Measurements from ENCODE around the gene LENG9. TPM values are rescaled to one million over a fixed set of nuclear protein-coding genes. Genes with fewer than 3 reads are reported as not detected.
A peak's percentile ranks its signal among the peaks of the same experiment; 100 is the strongest.

LENG9 gene
- total RNA-seq, 4 donors from 2014 or later, result 2.6 to 9.1 (median 4.5) TPM

DNA sequence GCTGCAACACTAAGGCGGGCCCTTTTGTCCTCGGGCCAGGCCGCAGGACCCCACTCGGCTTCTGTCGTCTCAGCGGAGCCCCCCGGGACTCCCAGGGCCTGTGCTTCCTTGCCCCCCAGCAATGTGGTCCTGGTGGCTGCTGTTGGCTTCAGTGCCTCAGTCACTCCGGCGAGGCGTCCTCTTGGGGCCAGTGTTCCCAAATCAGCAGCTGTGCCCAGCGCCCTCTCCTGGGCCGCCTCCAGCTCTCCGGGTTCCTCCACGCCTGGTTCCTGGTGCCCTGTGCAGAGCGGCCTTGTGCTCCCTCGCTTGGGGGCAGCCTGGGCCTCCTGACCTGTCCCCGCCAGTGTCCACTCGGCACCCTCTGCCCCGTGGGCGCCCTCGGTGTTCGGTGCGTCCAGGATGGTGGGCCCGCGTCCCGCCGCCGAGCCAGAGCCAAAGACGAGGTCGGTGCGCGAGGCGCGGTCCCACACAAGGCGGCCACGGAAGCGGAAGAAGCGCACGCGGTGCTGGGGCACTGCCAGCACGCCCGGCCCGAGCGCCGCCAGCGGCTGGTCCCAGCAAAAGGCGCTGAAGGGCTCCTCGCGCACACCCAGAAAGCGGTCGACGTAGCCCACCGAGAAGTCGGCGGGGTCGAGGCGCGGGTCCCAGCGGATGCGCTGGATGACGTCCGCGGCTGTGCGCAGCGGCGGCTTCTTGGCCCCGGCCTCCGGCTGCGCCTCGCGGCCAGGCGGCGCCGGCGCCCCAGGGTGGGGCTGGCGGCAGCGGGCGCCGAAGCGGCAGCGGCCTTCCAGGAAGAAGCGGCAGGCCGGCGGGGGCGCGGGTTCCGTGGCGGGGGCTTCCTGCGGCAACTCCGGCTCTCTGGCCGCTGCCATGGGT, 685 bp downstream of the LENG9 start:
- no CpG with 5 or more reads among the region's 91 CpGs for WGBS, 2 donors (ENCODE audit: low coverage in 1 of 2)
- peaks cover 0 to 67% (median 17%) of the 10 kb centered on the region in 3 donors for H3K4me1 ChIP-seq
- H3K27ac ChIP-seq, result peak overlapping the region; percentile 84 to 99 (median 97)
- no peaks in the 10 kb centered on the region for H3K9me3 ChIP-seq
- peak; percentile 73 for TF ChIP-seq POLR2AphosphoS5 (IDR thresholded peaks at IDR 0.05)
- TF ChIP-seq POLR2A (IDR thresholded peaks at IDR 0.05), result no peak
- TF ChIP-seq CTCF (IDR thresholded peaks at IDR 0.05), result peak in 2 of 4 experiments; percentile 2 to 41
- peaks cover 0 to 45% of the 10 kb centered on the region in 2 donors for H3K36me3 ChIP-seq
- H3K4me3 ChIP-seq, result peak overlapping the region; percentile 55 to 85
- peak; percentile 57 for ATAC-seq
- H3K27me3 ChIP-seq, result no peaks in the 10 kb centered on the region

GRCh38 chr19:54462047-54462654, 1.4 kb downstream of the LENG9 start:
- Histone ChIP-seq H3K27me3 (no peaks in the 10 kb centered on the region), H3K36me3 (peaks cover 0 to 53% of the 10 kb centered on the region in 2 donors), H3K27ac (peak overlapping the region in 3 of 4 donors; percentile 96 to 99 (median 98)), H3K9me3 (no peaks in the 10 kb centered on the region), H3K4me1 (peaks cover 0 to 67% (median 17%) of the 10 kb centered on the region in 3 donors), H3K4me3 (peak overlapping the region in 1 of 2 donors; percentile 85)
- no peak for ATAC-seq
- WGBS, 2 donors (ENCODE audit: low coverage in 1 of 2), result 70% methylated on average over 2 of the region's 15 CpGs; no CpG with 5 or more reads in 1 of the 2 donors
- TF ChIP-seq POLR2A (IDR thresholded peaks at IDR 0.05) (no peak), CTCF (IDR thresholded peaks at IDR 0.05) (no peak), EP300 (IDR thresholded peaks at IDR 0.05) (no peak), POLR2AphosphoS5 (IDR thresholded peaks at IDR 0.05) (no peak)

DNA sequence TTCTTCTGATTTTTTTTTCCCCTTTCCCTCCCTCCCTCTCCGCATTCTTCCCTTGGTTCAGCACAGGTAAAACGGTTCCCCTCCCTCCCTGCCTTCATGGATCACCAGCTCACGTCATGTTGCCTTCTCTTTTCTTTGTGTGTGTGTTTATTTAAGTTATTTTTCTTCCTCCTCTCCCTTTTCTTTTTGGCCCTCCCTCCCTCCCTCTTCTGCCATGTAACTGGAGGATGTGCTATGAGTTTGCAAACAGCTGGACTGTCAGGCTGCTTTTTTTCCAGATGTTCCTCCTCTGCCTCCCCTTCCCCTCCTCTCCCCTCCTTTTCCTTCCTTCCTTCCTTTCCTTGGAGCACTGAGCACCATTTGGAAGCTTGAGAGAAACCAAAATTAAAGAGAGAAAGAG, 2.0 kb downstream of the LENG9 start:
- H3K9me3 ChIP-seq, result no peaks in the 10 kb centered on the region
- H3K4me1 ChIP-seq, result peaks cover 0 to 67% (median 17%) of the 10 kb centered on the region in 3 donors
- no peak for ATAC-seq
- H3K4me3 ChIP-seq, result peak overlapping the region in 1 of 2 donors; percentile 85
- H3K27me3 ChIP-seq, result no peaks in the 10 kb centered on the region
- H3K27ac ChIP-seq, result peak overlapping the region in 3 of 4 donors; percentile 96 to 99 (median 98)
- 29 to 40% methylated on average over 2 to 3 of the region's 3 CpGs for WGBS, 2 donors (ENCODE audit: low coverage in 1 of 2)
- H3K36me3 ChIP-seq, result peaks cover 0 to 58% of the 10 kb centered on the region in 2 donors
- TF ChIP-seq POLR2A (IDR thresholded peaks at IDR 0.05) (no peak), POLR2AphosphoS5 (IDR thresholded peaks at IDR 0.05) (no peak), CTCF (IDR thresholded peaks at IDR 0.05) (no peak), EP300 (IDR thresholded peaks at IDR 0.05) (no peak)

DNA sequence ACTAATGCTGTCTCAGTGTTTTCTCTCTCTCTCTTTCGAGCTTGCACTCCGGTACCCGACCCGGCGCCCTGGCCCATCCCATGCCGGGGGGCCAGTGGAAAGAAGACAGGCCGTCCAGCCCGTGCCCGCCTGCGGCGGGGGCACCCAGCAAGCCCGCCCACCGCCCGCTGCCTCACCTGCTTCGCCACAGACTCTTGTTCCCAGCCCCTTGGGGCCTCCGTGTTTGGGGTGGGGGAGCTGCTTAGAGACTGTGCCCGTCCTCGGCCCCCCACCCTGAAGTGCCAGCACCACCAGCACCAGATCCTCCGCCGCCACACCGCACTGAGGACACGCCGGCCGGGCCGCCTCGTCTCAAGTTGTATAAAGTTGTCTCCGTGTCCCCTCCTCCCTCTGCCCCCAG, 2.4 kb downstream of the LENG9 start:
- H3K27me3 ChIP-seq, result no peaks in the 10 kb centered on the region
- peaks cover 0 to 62% of the 10 kb centered on the region in 2 donors for H3K36me3 ChIP-seq
- H3K27ac ChIP-seq, result peak overlapping the region in 3 of 4 donors; percentile 24 to 99 (median 24)
- peaks cover 0 to 67% (median 17%) of the 10 kb centered on the region in 3 donors for H3K4me1 ChIP-seq
- WGBS, 2 donors (ENCODE audit: low coverage in 1 of 2), result 64 to 73% methylated on average over 12 to 18 of the region's 27 CpGs
- H3K9me3 ChIP-seq, result no peaks in the 10 kb centered on the region
- H3K4me3 ChIP-seq, result no peak overlapping the region
- no peak for ATAC-seq
- TF ChIP-seq POLR2A (IDR thresholded peaks at IDR 0.05), result no peak
- no peak for TF ChIP-seq EP300 (IDR thresholded peaks at IDR 0.05)
- no peak for TF ChIP-seq CTCF (IDR thresholded peaks at IDR 0.05)
- TF ChIP-seq POLR2AphosphoS5 (IDR thresholded peaks at IDR 0.05), result no peak

All from gastroesophageal sphincter (tissue), 4 donors.